GM19468 (cell line): ENCODE results near the gene ANKH.
"Not testable (repeated sequence)": the region's sequence is repeated elsewhere in the genome, so short reads cannot be mapped to it uniquely, and the experiment has no call there.

Experiments used
- ATAC-seq: cut with Tn5 transposase; IDR thresholded peaks from one replicate; pipeline ENCODE4 v1.9.1; 2021; ENCODE audit warnings: mild to moderate bottlenecking, moderate library complexity, moderate number of reproducible peaks; ENCODE audit not compliant: unreplicated experiment; ENCODE audit errors: extremely low read depth

The ANKH gene

DNA sequence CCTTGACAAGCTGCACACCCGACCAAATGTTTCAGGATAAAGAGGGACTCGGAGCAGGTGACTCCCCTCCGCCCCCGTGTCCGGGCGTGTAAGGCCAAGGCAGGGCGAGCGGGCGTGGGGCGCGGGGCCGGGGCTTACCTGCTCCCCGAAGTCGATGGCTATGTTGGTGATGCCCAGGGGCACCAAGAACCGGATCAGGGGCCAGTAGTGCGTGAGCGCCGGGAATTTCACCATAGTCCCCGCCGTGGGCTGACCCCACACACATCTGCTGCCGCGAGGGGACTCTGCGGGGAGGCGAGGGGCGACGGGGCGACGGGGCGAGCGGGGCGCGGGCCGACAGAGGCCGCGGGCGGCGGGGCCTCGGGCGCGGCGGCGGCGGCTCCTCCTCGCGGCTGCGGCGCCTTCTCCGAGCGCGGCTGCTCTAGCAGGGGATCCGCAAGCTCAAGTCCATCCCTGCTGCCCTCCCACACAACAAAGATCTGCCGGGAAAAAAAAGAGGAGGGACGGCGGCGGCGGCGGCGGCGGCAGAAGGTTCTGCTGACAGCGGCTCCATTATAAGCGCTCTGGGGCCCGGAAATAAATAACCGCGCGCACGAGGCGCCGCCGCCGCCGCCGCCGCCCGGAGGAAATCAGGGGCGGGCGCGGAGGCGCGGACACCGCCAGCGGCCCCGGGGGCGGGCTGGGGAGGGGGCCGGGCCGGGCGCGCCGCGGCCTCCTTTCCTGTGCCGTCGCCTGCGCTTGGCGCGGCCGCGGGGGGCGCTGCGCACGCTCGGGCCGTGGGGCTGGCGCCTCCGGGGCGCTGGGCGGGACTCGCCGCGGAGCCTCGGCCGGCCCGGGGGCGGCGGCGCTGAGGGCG lies at the start of gene ANKH:
Gene ANKH, minus strand, starts transcription at position 565 of the 856 bp plus-strand sequence. Its CDS starts 331 bp downstream, at position 234.
- peak; percentile 94 for ATAC-seq

DNA sequence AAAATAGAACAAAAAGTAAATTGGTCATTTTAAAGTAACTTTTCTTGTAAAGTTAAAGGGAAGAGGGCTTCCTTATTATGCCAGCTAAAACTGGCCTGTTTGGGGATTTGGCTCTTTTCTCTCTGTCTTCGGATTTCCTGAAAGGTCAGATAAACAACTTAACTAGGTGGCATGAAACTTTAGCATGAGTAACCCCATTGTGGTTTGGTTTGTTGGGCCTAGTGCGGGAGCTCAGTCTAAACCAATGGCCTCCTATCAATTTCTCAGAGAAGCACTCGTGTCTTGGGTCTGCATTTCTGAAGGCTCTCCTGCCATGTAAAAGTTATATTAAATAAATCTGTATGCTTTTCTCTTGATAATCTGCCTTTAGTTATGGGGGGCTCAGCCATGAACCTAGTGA lies 48.5 kb upstream of the ANKH start:
- no peak for ATAC-seq

DNA sequence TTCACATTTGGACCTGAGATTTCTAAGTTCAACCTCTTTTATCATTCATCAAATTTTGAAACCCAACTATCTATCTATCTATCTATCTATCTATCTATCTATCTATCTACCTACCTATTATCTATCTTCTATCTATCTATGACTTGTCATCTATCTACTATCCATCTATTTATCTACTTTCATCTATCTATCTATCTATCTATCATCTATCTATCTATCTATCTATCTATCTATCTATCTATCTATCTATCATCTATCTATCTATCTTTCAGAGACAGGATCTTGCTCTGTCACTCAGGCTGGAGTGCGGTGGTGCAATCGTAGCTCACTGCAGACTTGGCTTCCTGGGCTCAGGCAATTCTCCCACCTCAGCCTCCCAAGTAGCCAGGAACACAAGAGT lies 47.5 kb upstream of the ANKH start:
- not testable (repeated sequence) for ATAC-seq

DNA sequence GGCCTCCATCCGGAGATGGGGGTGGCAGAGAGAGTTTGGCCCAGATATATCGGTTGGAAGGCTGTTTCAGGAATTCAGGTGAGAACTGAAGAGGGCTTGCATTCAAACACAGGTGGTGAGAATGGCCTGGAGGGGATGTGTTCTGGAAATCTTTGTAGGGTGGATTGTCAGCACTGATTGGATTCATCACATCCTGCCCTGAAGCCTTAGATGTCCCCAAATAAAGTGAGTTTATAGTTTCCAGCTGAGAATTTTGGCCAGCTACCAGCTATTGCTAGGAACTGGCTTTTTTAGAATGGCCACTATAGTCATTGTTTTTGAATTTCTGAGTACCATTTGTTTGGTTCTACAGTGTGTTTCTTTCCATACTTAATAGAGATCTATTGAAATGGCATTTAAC lies 46.1 kb upstream of the ANKH start:
- ATAC-seq: no peak

DNA sequence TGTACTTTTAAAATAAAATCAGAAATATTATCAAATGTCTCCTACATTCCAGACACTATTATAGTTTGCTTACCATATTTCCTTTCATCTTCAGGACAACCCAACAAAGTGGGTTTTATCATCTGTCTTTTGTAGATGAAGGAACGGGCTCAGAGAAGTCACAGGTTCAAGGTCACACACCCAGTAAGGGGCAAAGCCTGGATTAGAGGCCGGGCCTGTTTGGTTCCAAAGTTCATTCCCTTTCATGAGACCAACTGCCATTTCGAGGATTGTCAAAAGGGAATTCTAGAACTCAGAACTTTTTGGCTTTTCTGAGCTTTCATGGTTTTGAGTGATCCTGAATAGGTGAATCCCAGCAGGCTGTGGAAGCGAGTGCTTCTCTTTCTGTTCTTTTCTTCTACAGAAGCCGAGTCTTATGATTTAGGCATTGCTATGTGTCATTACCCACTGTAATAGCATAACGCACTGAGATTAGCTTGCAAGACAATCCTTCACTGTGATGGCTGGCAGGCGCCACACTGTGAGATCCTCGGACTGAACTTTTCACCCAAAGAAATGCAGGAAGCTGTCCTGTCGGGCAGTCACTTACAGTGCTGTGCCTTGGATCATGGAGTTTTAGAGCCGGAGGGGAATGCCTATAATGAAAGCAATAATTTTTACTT lies 43.8 kb upstream of the ANKH start:
- ATAC-seq: no peak

DNA sequence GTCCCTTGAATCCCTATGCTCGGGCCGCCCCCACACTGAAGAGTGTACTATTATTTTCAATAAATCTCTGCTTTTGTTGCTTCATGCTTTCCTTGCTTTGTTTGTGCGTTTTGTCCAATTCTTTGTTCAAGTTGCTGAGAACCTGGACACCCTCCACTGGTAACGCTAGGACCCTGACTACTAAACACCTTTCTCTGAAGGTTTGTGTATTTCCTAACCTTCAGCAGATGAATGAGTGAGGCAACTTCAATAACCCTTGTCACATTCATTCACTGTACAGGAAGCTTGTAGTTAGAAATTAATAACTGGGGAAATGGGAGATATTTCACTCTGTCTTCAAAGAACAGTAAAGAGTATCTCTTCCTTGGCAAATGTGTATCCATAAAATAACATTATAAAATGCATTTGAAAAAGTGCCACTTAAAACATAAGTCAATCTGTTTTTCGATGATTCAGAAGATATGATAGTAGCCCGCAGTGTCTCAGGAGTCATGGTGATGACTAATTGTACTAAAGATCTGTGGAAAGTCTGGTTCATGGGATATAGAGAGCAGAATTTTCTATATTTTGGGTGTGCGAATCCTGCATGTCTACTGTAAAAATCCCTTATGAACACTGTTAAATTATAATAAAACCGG lies 43.2 kb upstream of the ANKH start:
- no peak for ATAC-seq

DNA sequence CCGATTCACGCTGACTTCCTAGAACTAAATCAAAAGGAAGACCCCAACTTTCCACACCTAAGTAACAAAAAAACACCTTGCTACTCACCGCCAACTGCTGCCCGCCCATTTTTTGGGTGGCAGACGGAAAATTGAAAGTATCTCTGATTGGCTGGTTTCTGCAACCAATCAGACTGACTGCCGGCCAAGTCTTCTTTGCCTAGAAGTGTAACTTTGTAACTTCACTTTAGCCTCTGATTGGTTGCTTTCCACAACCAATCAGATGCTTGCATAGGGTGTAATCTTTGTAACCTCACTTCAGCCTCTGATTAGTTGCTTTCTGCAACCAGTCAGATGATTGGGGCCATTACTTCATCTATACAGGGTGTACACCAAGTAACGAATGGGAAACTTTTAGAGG lies 42.6 kb upstream of the ANKH start:
- ATAC-seq: no peak

DNA sequence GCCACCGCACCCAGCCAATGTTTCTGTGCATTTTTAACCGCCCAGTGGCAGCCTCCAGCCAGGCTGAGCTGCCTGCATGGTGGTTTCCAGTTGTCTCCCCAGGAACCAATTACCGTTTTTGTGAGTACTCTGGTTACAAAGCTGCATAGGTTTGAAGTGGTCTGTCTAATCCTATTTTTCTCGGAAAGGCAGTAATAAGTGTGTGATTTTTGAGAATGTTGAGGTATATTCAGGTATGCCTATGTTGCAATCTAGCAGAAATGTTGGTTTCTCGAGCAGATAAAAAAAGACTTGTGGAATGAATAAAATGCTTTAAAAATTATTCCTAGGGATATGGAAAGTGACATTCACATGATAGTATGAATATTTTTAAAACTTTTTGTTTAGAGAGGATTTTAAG lies 41.5 kb upstream of the ANKH start:
- no peak for ATAC-seq

DNA sequence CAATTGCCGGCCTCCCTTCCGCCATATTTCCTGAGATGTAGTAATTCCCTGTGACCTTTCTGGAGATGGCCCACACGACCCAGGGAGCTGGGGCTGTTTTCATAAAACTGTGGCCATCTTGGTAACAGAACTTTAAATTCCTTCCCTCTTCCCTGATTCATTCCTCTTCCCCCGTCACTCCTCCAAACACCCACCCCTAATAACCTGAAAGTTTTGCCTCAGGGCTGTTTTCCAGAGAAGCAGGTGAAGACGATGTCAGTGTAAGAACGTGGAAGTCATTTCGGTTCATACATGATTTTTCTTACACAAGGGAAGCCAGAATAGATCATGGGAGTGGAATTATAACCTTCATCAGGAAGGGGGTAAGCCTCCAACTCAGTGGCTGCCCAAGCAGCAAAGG lies 40.6 kb upstream of the ANKH start:
- ATAC-seq: no peak

DNA sequence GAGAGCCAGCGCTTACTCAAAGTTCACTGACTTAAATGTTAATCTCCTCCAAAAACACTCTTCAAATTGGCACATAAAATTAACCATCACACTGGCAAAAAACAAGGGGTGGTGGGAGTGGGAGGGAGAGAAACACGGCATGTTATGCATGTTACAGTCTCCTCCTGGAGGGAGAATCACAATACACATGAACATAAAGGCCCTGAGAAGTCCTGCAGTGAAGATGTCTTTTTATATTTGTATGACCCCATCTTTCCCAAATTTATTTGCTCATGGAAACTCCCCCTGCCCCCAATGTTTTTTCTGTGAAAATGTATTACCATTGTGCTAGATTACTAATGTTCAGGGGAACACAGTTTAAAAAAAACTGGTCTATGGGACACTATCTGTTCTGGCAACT lies 37.8 kb upstream of the ANKH start:
- ATAC-seq: no peak

DNA sequence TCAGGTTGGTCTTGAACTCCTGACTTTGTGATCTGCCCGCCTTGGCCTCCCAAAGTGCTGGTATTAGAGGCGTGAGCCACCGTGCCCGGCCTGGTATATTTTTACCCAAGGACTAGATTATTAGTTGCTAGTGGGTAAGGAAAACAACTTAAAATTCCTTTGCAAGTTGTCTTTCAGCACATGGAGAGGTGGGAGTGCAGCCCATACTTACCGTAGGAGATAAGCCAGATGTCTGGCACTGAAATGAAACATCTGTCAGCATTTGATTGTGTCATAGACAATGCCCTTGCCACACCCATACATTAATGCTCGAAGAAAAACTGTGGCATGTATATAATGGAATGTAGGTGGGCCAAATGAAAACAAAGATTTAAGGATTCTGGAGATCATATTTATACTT lies 36.6 kb upstream of the ANKH start:
- ATAC-seq: no peak

DNA sequence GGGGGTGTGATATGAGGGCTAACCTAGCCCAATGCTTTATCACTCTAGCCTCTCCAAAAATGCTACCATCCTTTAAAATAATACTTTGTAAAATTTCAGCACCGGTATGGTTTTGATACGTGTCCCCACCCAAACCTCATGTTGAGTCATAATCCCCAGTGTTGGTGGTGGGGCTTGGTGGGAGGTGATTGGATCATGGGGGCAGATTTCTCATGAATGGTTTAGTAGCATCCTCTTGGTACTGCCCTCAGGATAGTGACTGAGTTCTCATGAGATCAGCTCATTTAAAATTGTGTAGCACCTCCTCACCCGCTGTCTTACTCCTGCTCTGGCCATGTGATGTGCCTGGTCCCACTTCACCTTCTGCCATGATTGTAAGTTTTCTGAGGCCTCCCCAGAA lies 35.0 kb upstream of the ANKH start:
- no peak for ATAC-seq

DNA sequence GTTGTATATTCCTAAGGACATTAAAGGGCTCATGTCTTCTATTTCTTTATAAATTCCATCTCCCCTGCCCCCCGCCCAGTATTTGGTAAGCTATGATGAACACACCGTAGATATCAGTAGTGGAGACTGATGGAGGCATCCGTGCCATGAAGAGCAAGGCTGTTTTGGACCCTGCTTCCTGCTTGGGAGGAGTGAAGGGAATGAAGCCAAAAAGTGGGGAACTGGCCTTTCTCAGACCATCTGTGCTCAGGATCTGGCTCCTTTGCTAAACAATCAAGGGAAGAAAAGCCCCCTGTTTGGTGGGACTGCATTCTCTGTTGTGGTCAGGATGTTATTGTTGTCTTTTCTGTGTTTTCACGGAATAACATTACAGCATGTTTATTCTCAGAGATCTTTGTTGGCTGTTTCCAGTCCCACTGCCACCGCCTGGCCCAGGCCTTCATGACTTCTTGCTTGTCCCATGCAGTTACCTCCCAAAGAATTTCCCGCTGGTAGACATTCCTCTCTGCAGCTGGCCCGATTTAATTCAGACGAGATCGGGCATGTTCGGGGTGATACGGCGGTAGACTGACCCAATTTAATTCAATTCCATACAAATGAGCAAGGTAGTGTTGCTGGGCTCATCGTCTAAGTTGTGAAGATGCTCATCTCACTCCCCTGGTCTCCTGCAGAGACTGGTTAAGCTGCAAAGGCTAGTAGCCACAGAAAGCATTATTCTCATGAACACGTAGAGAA lies 31.4 kb upstream of the ANKH start:
- no peak for ATAC-seq

DNA sequence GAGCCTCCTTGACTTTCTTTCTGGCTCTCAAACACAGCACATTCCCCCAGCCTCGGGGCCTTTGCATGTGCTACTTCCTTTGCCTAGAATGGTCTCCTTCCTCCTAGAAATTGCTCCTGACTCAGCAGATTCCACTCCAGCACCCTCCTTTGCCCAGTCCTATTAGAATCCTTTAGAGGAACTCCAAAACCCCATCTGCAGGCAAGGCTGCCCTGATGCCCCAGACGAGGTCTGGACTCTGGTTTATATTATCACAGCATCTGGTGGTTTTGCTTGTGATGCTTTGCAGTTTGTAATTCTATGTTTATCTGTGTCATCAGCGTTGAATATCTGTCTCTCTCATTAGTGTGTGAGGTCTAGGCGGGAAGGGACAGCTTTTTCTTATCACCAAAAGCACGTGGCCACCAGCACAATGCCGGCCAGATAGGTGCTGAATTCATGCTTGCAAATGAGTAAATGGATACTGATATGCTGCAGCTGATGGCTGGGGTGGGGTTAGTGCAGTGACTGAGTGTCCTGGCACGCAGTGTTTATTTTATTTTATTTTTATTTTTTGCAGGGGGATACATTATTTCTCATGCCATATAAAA lies 30.0 kb upstream of the ANKH start:
- ATAC-seq: no peak

DNA sequence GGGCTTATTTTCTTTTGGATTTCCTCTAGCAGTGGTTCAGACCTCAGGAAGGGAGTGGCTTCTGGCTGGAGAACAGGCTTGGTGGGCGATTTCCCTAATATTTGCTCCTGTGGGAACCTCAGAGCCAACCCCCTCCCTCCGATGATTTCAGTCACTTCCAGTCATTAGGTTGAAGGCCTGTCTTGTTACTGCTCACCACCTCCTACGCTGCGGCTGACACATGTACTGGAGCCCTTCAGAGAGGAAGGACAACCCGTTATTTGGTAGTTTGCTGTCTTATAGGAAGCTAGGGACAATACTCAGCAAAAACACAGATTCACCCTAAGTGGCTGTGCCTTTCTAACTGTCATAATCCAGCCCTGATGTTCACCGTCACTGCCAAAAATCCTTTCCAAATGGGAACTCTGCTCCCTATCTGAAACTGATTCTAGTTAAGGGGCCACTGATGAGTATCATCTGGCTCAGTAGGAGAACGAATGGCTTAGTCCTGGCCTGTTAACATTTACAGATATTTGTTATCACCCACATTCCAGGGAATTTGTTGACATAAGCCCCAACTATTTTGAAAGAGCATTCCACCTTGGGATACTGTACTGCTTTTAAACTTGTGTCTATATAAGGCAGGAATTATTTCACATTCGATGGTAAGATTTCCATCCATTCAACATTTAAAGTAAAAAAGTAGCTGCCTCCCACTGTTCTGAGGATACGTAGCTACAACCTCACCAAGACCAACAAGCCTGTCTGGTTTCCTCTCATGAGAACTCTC lies 29.3 kb upstream of the ANKH start:
- no peak for ATAC-seq

DNA sequence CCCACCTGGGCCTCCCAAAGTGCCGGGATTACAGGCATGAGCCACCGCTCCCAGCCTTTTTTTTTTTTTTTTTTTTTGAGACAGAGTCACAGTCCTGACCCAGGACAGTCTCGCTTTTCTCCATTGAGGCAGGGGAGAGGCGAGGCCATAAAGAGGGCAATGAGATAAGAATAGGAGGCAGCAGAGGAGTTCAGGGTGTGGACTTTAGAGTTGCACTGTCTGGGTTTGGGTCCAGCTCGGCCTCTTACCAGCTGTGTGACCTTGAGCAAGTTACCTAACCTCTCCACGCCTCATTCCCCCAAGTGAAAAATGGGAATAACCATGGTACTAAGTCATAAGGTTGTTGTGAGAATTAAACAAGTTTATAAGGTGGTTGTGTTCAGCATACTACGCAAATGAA lies 24.6 kb upstream of the ANKH start:
- ATAC-seq: no peak

DNA sequence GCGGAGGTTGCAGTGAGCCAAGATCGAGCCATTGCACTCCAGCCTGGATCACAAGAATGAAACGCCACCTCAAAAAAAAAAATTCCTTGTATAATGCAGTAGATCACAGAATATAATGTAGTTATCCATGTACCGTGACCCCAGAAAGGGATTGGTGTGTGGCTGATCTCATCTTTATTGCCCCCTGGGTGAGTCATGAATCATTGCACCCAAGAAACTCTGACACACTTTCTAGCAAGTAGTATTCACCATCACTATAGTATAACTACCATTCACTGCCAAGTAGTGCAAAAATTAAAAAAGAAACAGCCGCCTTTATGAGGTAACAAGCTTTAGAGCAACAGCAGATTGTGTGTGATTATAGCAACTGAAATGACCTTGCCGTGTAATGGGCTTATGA lies 23.7 kb upstream of the ANKH start:
- ATAC-seq: no peak

DNA sequence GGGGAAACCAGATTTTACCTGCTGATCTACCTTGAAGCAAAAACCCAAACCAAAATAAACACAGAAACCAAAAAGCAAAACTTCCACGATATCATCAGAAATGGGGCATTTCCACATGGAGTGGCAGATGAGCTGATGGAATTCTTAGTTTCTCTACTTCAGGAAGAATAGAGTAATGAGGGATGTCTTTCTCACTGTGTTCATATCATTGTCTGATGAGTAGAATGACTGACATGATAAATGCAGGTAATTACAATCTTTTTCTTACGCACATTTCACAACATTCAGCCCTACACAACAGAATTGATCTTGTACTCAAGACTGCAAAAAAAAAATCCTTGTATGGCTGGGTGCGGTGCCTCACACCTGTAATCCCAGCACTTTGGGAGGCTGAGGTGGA lies 23.2 kb upstream of the ANKH start:
- no peak for ATAC-seq

DNA sequence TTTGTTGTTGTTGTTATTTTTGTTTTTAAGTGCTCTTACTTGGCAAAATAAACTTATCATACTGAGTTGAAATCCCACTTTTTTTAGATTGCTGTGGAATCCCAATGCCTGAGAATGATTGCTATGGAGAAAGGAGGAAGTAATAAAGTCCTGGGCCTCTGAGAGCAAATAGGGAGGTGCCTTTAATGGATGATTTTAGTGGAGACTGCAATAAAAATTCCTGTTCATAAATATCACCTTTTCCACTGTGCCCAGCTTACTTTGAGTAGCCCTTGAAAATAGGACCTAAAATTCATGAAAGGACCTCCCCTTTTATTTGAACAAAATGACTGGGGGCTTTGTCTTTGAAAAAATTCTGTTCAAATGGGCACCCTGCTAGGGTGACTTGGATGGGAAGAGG lies 21.8 kb upstream of the ANKH start:
- no peak for ATAC-seq

DNA sequence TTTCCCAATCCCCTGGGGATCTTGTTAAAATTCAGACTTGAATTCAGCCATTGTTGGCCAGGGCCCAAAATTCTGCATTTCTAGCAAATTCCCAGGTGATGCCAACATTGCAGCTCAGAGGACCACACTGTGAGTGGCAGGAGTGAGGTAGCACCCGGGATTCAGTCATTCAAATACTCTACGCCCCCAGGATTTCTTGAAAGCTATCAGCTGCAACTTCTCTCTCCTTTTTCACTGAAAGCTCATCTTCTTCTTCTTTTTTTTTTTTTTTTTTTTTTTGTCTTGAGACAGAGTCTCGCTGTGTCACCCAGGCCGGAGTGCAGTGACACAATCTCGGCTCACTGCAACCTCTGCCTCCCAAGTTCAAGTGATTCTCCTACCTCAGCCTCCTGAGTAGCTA lies 19.3 kb upstream of the ANKH start:
- ATAC-seq: no peak
